Stimulated activated naive CD8-positive, alpha-beta T cell treated with anti-CD3 and anti-CD28 coated beads, Interleukin-15, amount 100 ng/mL, for 72 hours (primary cell): ENCODE results near the gene MICAL2.
A peak's percentile ranks its signal among the peaks of the same experiment; 100 is the strongest.

Experiments
- ATAC-seq: fragments of 150-1000 bp; cut with Tn5 transposase; 2 replicates; pipeline ENCODE4 v1.10.0; 2021; ENCODE audit warnings: mild to moderate bottlenecking, moderate library complexity
- DNase-seq, 2 donors: peaks; one replicate each; pipeline ENCODE4 v3.0.0; 2021 to 2022
- H3K27ac Mint-ChIP-seq, 2 donors: one replicate each; pipeline ENCODE4 v1.8.0; 2022; ENCODE audit warnings: mild to moderate bottlenecking in 2 of 2, mixed read lengths in 2 of 2, moderate library complexity in 2 of 2
- H3K27me3 Mint-ChIP-seq: one replicate; pipeline ENCODE4 v1.8.0; 2022; ENCODE audit warnings: mixed read lengths
- H3K4me1 Mint-ChIP-seq: one replicate; pipeline ENCODE4 v1.8.0; 2022; ENCODE audit warnings: mild to moderate bottlenecking, mixed read lengths
- H3K4me3 Mint-ChIP-seq, 2 donors: one replicate each; pipeline ENCODE4 v1.8.0; 2022; ENCODE audit warnings: mild to moderate bottlenecking in 2 of 2, mixed read lengths in 2 of 2, moderate library complexity in 1 of 2
- H3K9me3 Mint-ChIP-seq, 2 donors: one replicate each; pipeline ENCODE4 v1.8.0; 2022; ENCODE audit warnings: mixed read lengths in 2 of 2

The MICAL2 gene

GRCh38 chr11:12102588-12103410, 7.6 kb upstream of the MICAL2 start:
- no peak for ATAC-seq
- DNase-seq, result no peak

GRCh38 chr11:12103411-12104225, 6.8 kb upstream of the MICAL2 start:
- Mint-ChIP-seq H3K4me1 (peaks cover 51% of the 10 kb centered on the region), H3K27ac (no peak overlapping the region), H3K27me3 (peaks cover 33% of the 10 kb centered on the region), H3K9me3 (no peaks in the 10 kb centered on the region), H3K4me3 (no peak overlapping the region)
- ATAC-seq (no peak), DNase-seq (no peak)

More at GRCh38 chr11:12102588-12103410, 7.6 kb upstream of the MICAL2 start:
- Mint-ChIP-seq H3K4me1 (peaks cover 50% of the 10 kb centered on the region), H3K27ac (no peak overlapping the region), H3K9me3 (no peaks in the 10 kb centered on the region), H3K4me3 (no peak overlapping the region), H3K27me3 (peaks cover 42% of the 10 kb centered on the region)

GRCh38 chr11:12105471-12105870, 4.9 kb upstream of the MICAL2 start:
- no peak for DNase-seq
- H3K4me3 Mint-ChIP-seq, result no peak overlapping the region
- H3K4me1 Mint-ChIP-seq, result peaks cover 51% of the 10 kb centered on the region
- no peaks in the 10 kb centered on the region for H3K9me3 Mint-ChIP-seq
- ATAC-seq, result no peak
- no peak overlapping the region for H3K27ac Mint-ChIP-seq
- peaks cover 25% of the 10 kb centered on the region for H3K27me3 Mint-ChIP-seq

- Mint-ChIP-seq H3K9me3 (no peaks in the 10 kb centered on the region), H3K27ac (no peak overlapping the region), H3K27me3 (peaks cover 18% of the 10 kb centered on the region), H3K4me1 (peaks cover 54% of the 10 kb centered on the region), H3K4me3 (no peak overlapping the region)
- no peak for DNase-seq
- no peak for ATAC-seq
These were observed 4.3 kb upstream of the MICAL2 start for GRCh38 chr11:12106101-12106500.

GRCh38 chr11:12106501-12106900, 3.9 kb upstream of the MICAL2 start:
- H3K27me3 Mint-ChIP-seq, result peaks cover 14% of the 10 kb centered on the region
- H3K27ac Mint-ChIP-seq, result no peak overlapping the region
- no peak overlapping the region for H3K4me3 Mint-ChIP-seq
- DNase-seq, result no peak
- no peak for ATAC-seq
- H3K9me3 Mint-ChIP-seq, result no peaks in the 10 kb centered on the region
- peaks cover 54% of the 10 kb centered on the region for H3K4me1 Mint-ChIP-seq

- H3K4me3 Mint-ChIP-seq, result peak overlapping the region; percentile 87 to 90
- H3K27ac Mint-ChIP-seq, result peak overlapping the region in 1 of 2 donors; percentile 98
- H3K9me3 Mint-ChIP-seq, result no peaks in the 10 kb centered on the region
- peaks cover 65% of the 10 kb centered on the region for H3K4me1 Mint-ChIP-seq
- no peak for ATAC-seq
- H3K27me3 Mint-ChIP-seq, result peaks cover 8% of the 10 kb centered on the region
- DNase-seq, result no peak
These were observed 1.4 kb upstream of the MICAL2 start for GRCh38 chr11:12108875-12109453.

GRCh38 chr11:12109591-12110196, 696 bp upstream of the MICAL2 start:
- no peaks in the 10 kb centered on the region for H3K9me3 Mint-ChIP-seq
- DNase-seq (peak; percentile 38 to 60), ATAC-seq (peak; percentile 70)
- peaks cover 58% of the 10 kb centered on the region for H3K4me1 Mint-ChIP-seq
- H3K27ac Mint-ChIP-seq, result peak overlapping the region; percentile 95 to 98
- H3K27me3 Mint-ChIP-seq, result peaks cover 3% of the 10 kb centered on the region
- H3K4me3 Mint-ChIP-seq, result peak overlapping the region; percentile 87 to 90

GRCh38 chr11:12110714-12111548, 541 bp downstream of the MICAL2 start:
- Mint-ChIP-seq H3K4me1 (peaks cover 54% of the 10 kb centered on the region), H3K27me3 (no peaks in the 10 kb centered on the region), H3K27ac (no peak overlapping the region), H3K4me3 (peak overlapping the region; percentile 84 to 86), H3K9me3 (no peaks in the 10 kb centered on the region)
- peak; percentile 49 for ATAC-seq
- peak; percentile 42 to 47 for DNase-seq

- H3K9me3 Mint-ChIP-seq, result no peaks in the 10 kb centered on the region
- H3K4me3 Mint-ChIP-seq, result peak overlapping the region; percentile 84 to 86
- peak overlapping the region in 1 of 2 donors; percentile 44 for H3K27ac Mint-ChIP-seq
- H3K4me1 Mint-ChIP-seq, result peaks cover 54% of the 10 kb centered on the region
- H3K27me3 Mint-ChIP-seq, result no peaks in the 10 kb centered on the region
- ATAC-seq, result no peak
- DNase-seq, result no peak
These were observed 1.4 kb downstream of the MICAL2 start for GRCh38 chr11:12111549-12112520.

GRCh38 chr11:12112750-12113149, 2.4 kb downstream of the MICAL2 start:
- no peak overlapping the region for H3K27ac Mint-ChIP-seq
- H3K4me1 Mint-ChIP-seq, result peaks cover 63% of the 10 kb centered on the region
- H3K9me3 Mint-ChIP-seq, result no peaks in the 10 kb centered on the region
- DNase-seq, result no peak
- no peak for ATAC-seq
- H3K27me3 Mint-ChIP-seq, result no peaks in the 10 kb centered on the region
- H3K4me3 Mint-ChIP-seq, result peak overlapping the region; percentile 29 to 84

- Mint-ChIP-seq H3K27me3 (no peaks in the 10 kb centered on the region), H3K27ac (no peak overlapping the region), H3K9me3 (no peaks in the 10 kb centered on the region), H3K4me1 (peaks cover 68% of the 10 kb centered on the region), H3K4me3 (peak overlapping the region in 1 of 2 donors; percentile 84)
- ATAC-seq (no peak), DNase-seq (no peak)
These were observed 2.9 kb downstream of the MICAL2 start for GRCh38 chr11:12113294-12113693.

- Mint-ChIP-seq H3K4me1 (peaks cover 65% of the 10 kb centered on the region), H3K27ac (peak overlapping the region in 1 of 2 donors; percentile 82)
These were observed 4.0 kb downstream of the MICAL2 start for GRCh38 chr11:12114193-12115033.

GRCh38 chr11:12116425-12117032, 6.1 kb downstream of the MICAL2 start:
- Mint-ChIP-seq H3K4me3 (no peak overlapping the region), H3K27me3 (no peaks in the 10 kb centered on the region), H3K4me1 (peaks cover 55% of the 10 kb centered on the region), H3K9me3 (no peaks in the 10 kb centered on the region), H3K27ac (no peak overlapping the region)
- ATAC-seq, result no peak
- DNase-seq, result no peak

More at GRCh38 chr11:12114193-12115033, 4.0 kb downstream of the MICAL2 start:
- DNase-seq (no peak), ATAC-seq (no peak)
- H3K27me3 Mint-ChIP-seq, result no peaks in the 10 kb centered on the region
- no peak overlapping the region for H3K4me3 Mint-ChIP-seq
- no peaks in the 10 kb centered on the region for H3K9me3 Mint-ChIP-seq
